GM12878 (cell line): ENCODE data around the gene PMF1. TPM values are rescaled to one million over a fixed set of nuclear protein-coding genes. Genes with fewer than 3 reads are reported as not detected.

Source experiments
- ATAC-seq: fragments of 200-7000 bp; cut with Tn5 transposase; 3 replicates; pipeline ENCODE4 v1.9.1; 2020; ENCODE audit warnings: mild to moderate bottlenecking, moderate library complexity
- BruUV-seq: library from RNA; stranded (reverse); fragments of 400-500 nt; replicated peaks from 2 replicates; lab custom pipeline; 2021; lab: Mats Ljungman, UMichigan
- CTCF ChIA-PET: fragments of 300-600 bp; sonication (Branson Sonifier 250); formaldehyde crosslinking; extraction: SDS; loops from one replicate; lab custom pipeline; 2021; ENCODE audit warnings: inconsistent platforms; lab: Yijun Ruan, JAX
- POLR2A ChIA-PET: fragments of 350-600 bp; formaldehyde crosslinking; extraction: SDS; loops from one replicate; lab custom pipeline; 2021; ENCODE audit warnings: inconsistent platforms; lab: Charles Lee
- RAD21 ChIA-PET: fragments of 300-600 bp; sonication (Branson Sonifier 250); formaldehyde crosslinking; loops from one replicate; lab custom pipeline; 2023; ENCODE audit warnings: antibody characterized with exemption; ENCODE audit not compliant: unreplicated experiment; lab: Charles Lee
- SMC1A ChIA-PET: fragments of 300-600 bp; sonication (Branson Sonifier 250); formaldehyde crosslinking; loops from one replicate; lab custom pipeline; 2023; ENCODE audit not compliant: unreplicated experiment, uncharacterized antibody; lab: Charles Lee
- DNase-seq: peaks from one replicate; pipeline ENCODE4 v3.0.0-alpha.2; 2011; ENCODE audit warnings: low read depth, low spot score
- FAIRE-seq: peaks from 3 replicates; lab custom pipeline; 2011; peaks lifted over from hg19 to GRCh38; lab: Jason Lieb, UNC
- H2AFZ ChIP-seq: 2 replicates; pipeline ENCODE4 v1.6.0; 2011; ENCODE audit warnings: low read depth, low read length, control low read depth; ENCODE audit not compliant: control insufficient read depth
- H3K27ac ChIP-seq: 2 replicates; pipeline ENCODE4 v1.5.1; 2011; ENCODE audit warnings: control low read depth; ENCODE audit not compliant: control insufficient read depth, insufficient read depth
- H3K27me3 ChIP-seq, 2 experiments: replicated peaks in 1 of 2; 2 replicates each; pipeline versions ENCODE4 v1.6.0 to v1.6.1; 2011; ENCODE audit warnings: low read length in 1 of 2; ENCODE audit not compliant: control insufficient read depth in 2 of 2, insufficient read depth in 2 of 2
- H3K36me3 ChIP-seq, 2 experiments: 2 replicates each; pipeline ENCODE4 v1.5.1; 2011; ENCODE audit warnings: low read length in 1 of 2; ENCODE audit not compliant: control insufficient read depth in 2 of 2, insufficient read depth in 2 of 2
- H3K4me1 ChIP-seq: 2 replicates; pipeline ENCODE4 v1.6.1; 2011; ENCODE audit warnings: mild to moderate bottlenecking, low read length, moderate library complexity, mixed read lengths; ENCODE audit not compliant: control insufficient read depth, insufficient read depth
- H3K4me2 ChIP-seq: 2 replicates; pipeline ENCODE4 v1.6.0; 2011; ENCODE audit warnings: control low read depth; ENCODE audit not compliant: control insufficient read depth, insufficient read depth
- H3K4me3 ChIP-seq: fragments of 200-600 bp; sonication (generic); 2 replicates; pipeline ENCODE4 v1.5.1; 2016
- H3K79me2 ChIP-seq: 2 replicates; pipeline ENCODE4 v1.6.0; 2011; ENCODE audit warnings: low read length; ENCODE audit not compliant: control insufficient read depth, insufficient read depth
- H3K9ac ChIP-seq: 2 replicates; pipeline ENCODE4 v1.8.0; 2011; ENCODE audit warnings: low read length, control low read depth, mixed read lengths; ENCODE audit not compliant: control insufficient read depth, insufficient read depth
- H3K9me3 ChIP-seq: replicated peaks from 3 replicates; pipeline ENCODE4 v1.5.1; 2011; ENCODE audit warnings: mild to moderate bottlenecking, low read length; ENCODE audit not compliant: control insufficient read depth, insufficient read depth
- H4K20me1 ChIP-seq: 2 replicates; pipeline ENCODE4 v1.6.0; 2011; ENCODE audit not compliant: control insufficient read depth, insufficient read depth
- ASH2L ChIP-seq: fragments of 300-600, 200-600 bp; sonication (generic); IDR thresholded peaks from 2 replicates; pipeline ENCODE4 v1.6.1; 2017; ENCODE audit warnings: low read depth, mild to moderate bottlenecking, borderline replicate concordance
- ETV6 ChIP-seq, 2 experiments: fragments of 450-650 bp in 1 of 2; IDR thresholded peaks in 1 of 2; conservative IDR thresholded peaks in 1 of 2; 2 replicates each; pipeline ENCODE4 v1.6.1; 2014; ENCODE audit warnings: antibody characterized with exemption in 1 of 2, borderline replicate concordance in 1 of 2, low read depth in 1 of 2, mild to moderate bottlenecking in 1 of 2, moderate library complexity in 1 of 2
- FOXK2 ChIP-seq: fragments of 450-650 bp; IDR thresholded peaks from 2 replicates; pipeline ENCODE4 v1.6.1; 2017; ENCODE audit warnings: mild to moderate bottlenecking, moderate library complexity
- GABPA ChIP-seq: IDR thresholded peaks from 2 replicates; pipeline ENCODE4 v1.6.1; 2014; ENCODE audit warnings: antibody characterized with exemption, low read depth, mild to moderate bottlenecking, inconsistent platforms
- GATAD2B ChIP-seq: fragments of 450-650 bp; conservative IDR thresholded peaks from 2 replicates; pipeline ENCODE4 v1.6.1; 2017; ENCODE audit warnings: low read depth, mild to moderate bottlenecking, moderate library complexity
- HDAC6 ChIP-seq: fragments of 200-600 bp; sonication (generic); IDR thresholded peaks from one replicate; pipeline ENCODE4 v1.8.0; 2017; ENCODE audit warnings: antibody characterized with exemption; ENCODE audit not compliant: unreplicated experiment
- HDGF ChIP-seq: fragments of 450-650 bp; IDR thresholded peaks from 2 replicates; pipeline ENCODE4 v1.6.1; 2016; ENCODE audit warnings: antibody characterized with exemption
- JUND ChIP-seq: IDR thresholded peaks from 2 replicates; pipeline ENCODE4 v1.6.1; 2012; ENCODE audit warnings: low read depth, mild to moderate bottlenecking, low read length, improper control_type of control experiment, moderate library complexity
- LARP7 ChIP-seq: fragments of 450-650 bp; IDR thresholded peaks from 2 replicates; pipeline ENCODE4 v1.6.1; 2017; ENCODE audit warnings: mild to moderate bottlenecking
- PAX5 ChIP-seq: IDR thresholded peaks from 2 replicates; pipeline ENCODE4 v1.6.1; 2011; ENCODE audit warnings: low read depth, low read length, borderline replicate concordance
- PKNOX1 ChIP-seq: fragments of 450-650 bp; IDR thresholded peaks from 2 replicates; pipeline ENCODE4 v1.6.1; 2016; ENCODE audit warnings: mild to moderate bottlenecking
- SMAD1 ChIP-seq: fragments of 450-650 bp; IDR thresholded peaks from 2 replicates; pipeline ENCODE4 v1.6.1; 2018; ENCODE audit warnings: mild to moderate bottlenecking, low read depth; ENCODE audit not compliant: partially characterized antibody
- SMC3 ChIP-seq: IDR thresholded peaks from 2 replicates; pipeline ENCODE4 v1.6.1; 2011; ENCODE audit warnings: low read length, improper control_type of control experiment, borderline replicate concordance
- SPI1 ChIP-seq: IDR thresholded peaks from 2 replicates; pipeline ENCODE4 v1.6.1; 2011; ENCODE audit warnings: low read depth, mild to moderate bottlenecking, low read length, moderate library complexity, borderline replicate concordance; ENCODE audit not compliant: insufficient read depth
- SREBF1 ChIP-seq: IDR thresholded peaks from 2 replicates; pipeline ENCODE4 v1.6.1; 2012; ENCODE audit warnings: mild to moderate bottlenecking, low read length
- TCF12 ChIP-seq: IDR thresholded peaks from 2 replicates; pipeline ENCODE4 v1.6.1; 2011; ENCODE audit warnings: low read depth, mild to moderate bottlenecking, low read length
- ZNF592 ChIP-seq: fragments of 450-650 bp; IDR thresholded peaks from 2 replicates; pipeline ENCODE4 v1.6.1; 2017; ENCODE audit warnings: mild to moderate bottlenecking, moderate library complexity
- WGBS: methylation state at CpG from one replicate; pipeline ENCODE4 v1.1.6; 2016; ENCODE audit warnings: low lambda C conversion rate; ENCODE audit not compliant: insufficient replicate concordance, insufficient coverage; ENCODE audit errors: missing lambda C conversion rate; 5-methylcytosine and 5-hydroxymethylcytosine counted together
- in situ Hi-C: fragments of 300-500 bp; cut with MboI; formaldehyde crosslinking; loops from 9 replicates; pipeline ENCODE4 v1.14.3; 2018; ENCODE audit warnings: mixed read lengths
- intact Hi-C: fragments of 100-400 bp; cut with micrococcal nuclease; formaldehyde crosslinking; loops from one replicate; pipeline ENCODE4 v1.14.2; 2022; ENCODE audit not compliant: unreplicated experiment
- polyA plus RNA-seq, 11 experiments: library from polyadenylated mRNA; depleted of rRNA in 4 of 11; unstranded in 6 of 11; stranded (reverse) in 5 of 11; fragments of >200 nt; fragmentation: Nextera tagmentation in 4 of 11; fragmentation: Illumina TruSeq in 1 of 11; extraction: Ambion mirVana in 4 of 11; extraction: Trizol in 1 of 11; gene quantifications; 1 replicate in 1 of 11; 2 replicates in 10 of 11; pipeline versions ENCODE4 v1.2.1 to v1.2.3, GENCODE V29; 2011 to 2016; ENCODE audit warnings: inconsistent platforms in 2 of 11, missing spikeins in 2 of 11, low read depth in 1 of 11
- total RNA-seq, 4 experiments: library from RNA; depleted of rRNA in 3 of 4; stranded (reverse); fragments of >200 nt in 3 of 4; fragmentation: Illumina TruSeq in 1 of 4; extraction: Trizol in 1 of 4; gene quantifications; 2 replicates each; pipeline versions ENCODE4 v1.2.1 to v1.2.3, GENCODE V29; 2013 to 2021

PMF1 gene
- total and polyA plus RNA-seq, 10 of the 15 experiments (the other 5 are each of a cell fraction or from before 2014, with no cell fraction given): 6.7 to 105 (median 67.3) TPM

- Histone ChIP-seq H3K36me3 (no peaks in the 10 kb centered on the region; a peak in 3 of 4 replicates), H3K4me2 (peak within 1 kb of the TSS; percentile 95), H3K79me2 (peaks cover 50% of the 10 kb centered on the region), H3K27me3 (no peaks in the 10 kb centered on the region), H2AFZ (peak within 1 kb of the TSS; percentile 85), H3K4me1 (peaks cover 6% of the 10 kb centered on the region), H3K27ac (peak within 1 kb of the TSS; percentile 87), H4K20me1 (no peaks in the 10 kb centered on the region), H3K4me3 (peak within 1 kb of the TSS; percentile 100), H3K9me3 (no peaks in the 10 kb centered on the region), H3K9ac (peak within 1 kb of the TSS; percentile 91)
- ChIA-PET SMC1A (interaction anchor here (1.0 to 4.6 kb wide), 7 partner anchors 18 to 44 kb away, joined by 3 to 26 read pairs (median 6); partner anchors contain the start of gene PMF1), CTCF (interaction anchor here (0.5 to 2.2 kb wide), 13 partner anchors 19 to 1061 kb away, joined by 3 to 21 read pairs (median 4); partner anchors contain the start of genes PMF1 and SMG5), RAD21 (interaction anchor here (0.6 to 4.7 kb wide), 12 partner anchors 13 to 47 kb away, joined by 3 to 44 read pairs (median 4); partner anchors contain the start of genes PMF1 and SEMA4A), POLR2A (interaction anchor here (0.6 to 11.8 kb wide), 11 partner anchors 10 to 314 kb away, joined by 3 to 158 read pairs (median 4); partner anchors contain the start of genes PMF1, SEMA4A and SMG5)
- in situ Hi-C loops: no loop called here
- WGBS: 2% methylated on average over 59 of the region's 59 CpGs
- FAIRE-seq (peak; percentile 96), DNase-seq (peak; percentile 100), ATAC-seq (peak; percentile 96)
- BruUV-seq: no TSS peak
- intact Hi-C loops: no loop called here
- TF ChIP-seq SREBF1 (no peak; the same call in 1 of the 2 replicates), ZNF592 (no peak), PAX5 (no peak), SMAD1 (peak; percentile 41), TCF12 (no peak), HDGF (0 out of 2 replicates have a peak, but pooled peaks have one; percentile 17), LARP7 (no peak), FOXK2 (no peak), HDAC6 (no peak), PKNOX1 (peak; percentile 93), SPI1 (no peak; the same call in 1 of the 2 replicates), ASH2L (no peak), JUND (no peak), SMC3 (no peak), ETV6 (conservative IDR thresholded peaks at IDR 0.05 in 1 of 2, IDR thresholded peaks at IDR 0.05 in 1 of 2; ENCODE audit: borderline replicate concordance in 1 of 2, low read depth in 1 of 2) (no peak), GABPA (peak; percentile 94), GATAD2B (0 out of 2 replicates have a peak, but pooled peaks have one; percentile 20)
These were observed 19.1 kb upstream of the PMF1 start, which contains the start of gene SLC25A44 for GRCh38 chr1:156193488-156194299. Gene SLC25A44 (plus strand): TSS chr1:156194104. CDS start chr1:156199848, 5,744 bp downstream.
